ENCODE measurements around the gene TMEM259.
A peak's percentile ranks its signal among the peaks of the same experiment; 100 is the strongest.

Gene TMEM259

DNA sequence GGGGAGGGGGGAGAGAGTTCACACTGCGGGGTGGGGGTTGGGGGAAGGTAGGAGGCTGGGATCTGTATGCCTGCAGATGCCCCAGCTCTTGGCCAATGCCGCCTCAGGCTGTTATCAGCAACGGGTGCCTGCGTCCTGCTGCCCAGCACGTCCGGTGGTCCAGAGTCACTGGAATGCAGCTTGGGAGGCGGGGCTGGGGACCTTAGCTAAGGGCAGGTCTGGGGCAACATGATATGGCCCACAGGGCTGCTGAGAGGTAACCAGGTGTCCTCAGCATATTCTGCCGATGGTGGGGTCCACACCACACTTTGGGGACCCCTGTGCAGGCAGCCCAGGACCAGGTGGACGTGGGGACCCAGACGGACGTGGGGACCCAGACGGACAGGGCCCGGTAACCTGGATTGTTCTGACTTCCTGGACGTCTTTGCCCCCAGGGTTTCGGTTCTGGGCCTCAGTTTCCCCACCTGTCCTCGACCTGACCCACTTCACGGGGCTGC, 45.4 kb upstream of the TMEM259 start:
- TF ChIP-seq, protein P1, sequence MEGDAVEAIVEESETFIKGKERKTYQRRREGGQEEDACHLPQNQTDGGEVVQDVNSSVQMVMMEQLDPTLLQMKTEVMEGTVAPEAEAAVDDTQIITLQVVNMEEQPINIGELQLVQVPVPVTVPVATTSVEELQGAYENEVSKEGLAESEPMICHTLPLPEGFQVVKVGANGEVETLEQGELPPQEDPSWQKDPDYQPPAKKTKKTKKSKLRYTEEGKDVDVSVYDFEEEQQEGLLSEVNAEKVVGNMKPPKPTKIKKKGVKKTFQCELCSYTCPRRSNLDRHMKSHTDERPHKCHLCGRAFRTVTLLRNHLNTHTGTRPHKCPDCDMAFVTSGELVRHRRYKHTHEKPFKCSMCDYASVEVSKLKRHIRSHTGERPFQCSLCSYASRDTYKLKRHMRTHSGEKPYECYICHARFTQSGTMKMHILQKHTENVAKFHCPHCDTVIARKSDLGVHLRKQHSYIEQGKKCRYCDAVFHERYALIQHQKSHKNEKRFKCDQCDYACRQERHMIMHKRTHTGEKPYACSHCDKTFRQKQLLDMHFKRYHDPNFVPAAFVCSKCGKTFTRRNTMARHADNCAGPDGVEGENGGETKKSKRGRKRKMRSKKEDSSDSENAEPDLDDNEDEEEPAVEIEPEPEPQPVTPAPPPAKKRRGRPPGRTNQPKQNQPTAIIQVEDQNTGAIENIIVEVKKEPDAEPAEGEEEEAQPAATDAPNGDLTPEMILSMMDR (IDR thresholded peaks at IDR 0.05; ENCODE audit: low read length, missing control alignments), result no peak
- no peak for DNase-seq (ENCODE audit: low read depth)
- H3K4me3 ChIP-seq (replicated peaks; ENCODE audit: low read depth, low read length), result no peak overlapping the region

DNA sequence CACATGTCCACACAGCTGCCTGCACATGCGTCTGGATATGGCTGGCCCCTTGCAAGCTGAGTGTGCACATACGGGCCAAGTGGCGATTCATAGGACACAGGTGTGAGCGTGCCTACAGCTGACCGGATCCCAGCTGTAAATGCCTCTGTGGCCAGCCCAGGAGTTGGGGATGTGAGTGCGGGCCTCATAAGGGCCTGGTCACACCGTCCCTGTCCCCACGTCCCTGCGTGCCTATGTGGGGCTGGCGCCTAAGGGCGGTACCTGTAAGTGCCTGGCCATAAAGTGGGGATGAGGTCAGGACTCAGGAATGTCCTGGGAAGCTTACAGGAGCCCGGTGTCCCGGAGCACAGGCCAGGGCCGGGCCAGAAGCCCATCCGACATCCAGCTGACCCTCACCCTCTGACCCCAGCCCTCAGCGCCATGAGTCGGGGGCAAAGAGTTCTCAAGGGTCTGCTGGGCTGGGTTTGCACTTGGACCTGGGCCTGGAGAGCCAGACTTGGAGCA, 44.7 kb upstream of the TMEM259 start:
- H3K4me3 ChIP-seq (replicated peaks; ENCODE audit: low read depth, low read length), result no peak overlapping the region
- DNase-seq (ENCODE audit: low read depth), result no peak
- TF ChIP-seq, protein P1 (IDR thresholded peaks at IDR 0.05; ENCODE audit: low read length, missing control alignments), result no peak

DNA sequence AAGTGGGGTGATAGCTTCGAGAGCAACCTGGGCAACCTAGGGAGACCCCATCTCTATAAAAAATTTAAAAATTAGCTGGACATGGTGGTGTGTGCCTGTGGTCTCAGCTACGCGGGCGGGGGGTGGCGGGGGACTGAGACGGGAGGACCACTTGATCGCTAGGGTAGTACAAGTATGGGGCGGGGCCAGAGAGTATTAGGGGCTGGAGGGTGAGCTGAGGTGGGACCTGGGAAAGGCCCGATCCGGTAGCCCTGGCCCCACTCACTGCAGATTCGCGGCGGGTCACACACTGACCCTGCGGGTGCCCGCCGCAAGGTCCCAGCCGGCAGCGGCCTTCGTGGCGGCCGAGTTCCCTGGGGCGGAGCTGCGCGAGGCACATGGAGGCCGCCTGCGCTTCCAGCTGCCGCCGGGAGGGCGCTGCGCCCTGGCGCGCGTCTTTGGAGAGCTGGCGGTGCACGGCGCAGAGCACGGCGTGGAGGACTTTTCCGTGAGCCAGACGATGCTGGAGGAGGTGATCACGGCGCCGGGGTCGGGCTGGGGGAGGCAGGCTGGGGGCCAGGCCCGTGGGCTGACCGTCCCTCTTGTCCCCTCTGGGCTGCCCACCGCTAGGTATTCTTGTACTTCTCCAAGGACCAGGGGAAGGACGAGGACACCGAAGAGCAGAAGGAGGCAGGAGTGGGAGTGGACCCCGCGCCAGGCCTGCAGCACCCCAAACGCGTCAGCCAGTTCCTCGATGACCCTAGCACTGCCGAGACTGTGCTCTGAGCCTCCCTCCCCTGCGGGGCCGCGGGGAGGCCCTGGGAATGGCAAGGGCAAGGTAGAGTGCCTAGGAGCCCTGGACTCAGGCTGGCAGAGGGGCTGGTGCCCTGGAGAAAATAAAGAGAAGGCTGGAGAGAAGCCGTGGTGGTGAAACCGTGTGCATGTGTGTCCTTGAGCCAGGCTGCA, 44.0 kb upstream of the TMEM259 start:
- TF ChIP-seq, protein P1 (IDR thresholded peaks at IDR 0.05; ENCODE audit: low read length, missing control alignments), result peak; percentile 52
- no peak overlapping the region for H3K4me3 ChIP-seq (replicated peaks; ENCODE audit: low read depth, low read length)
- peak; percentile 72 for DNase-seq (ENCODE audit: low read depth)

DNA sequence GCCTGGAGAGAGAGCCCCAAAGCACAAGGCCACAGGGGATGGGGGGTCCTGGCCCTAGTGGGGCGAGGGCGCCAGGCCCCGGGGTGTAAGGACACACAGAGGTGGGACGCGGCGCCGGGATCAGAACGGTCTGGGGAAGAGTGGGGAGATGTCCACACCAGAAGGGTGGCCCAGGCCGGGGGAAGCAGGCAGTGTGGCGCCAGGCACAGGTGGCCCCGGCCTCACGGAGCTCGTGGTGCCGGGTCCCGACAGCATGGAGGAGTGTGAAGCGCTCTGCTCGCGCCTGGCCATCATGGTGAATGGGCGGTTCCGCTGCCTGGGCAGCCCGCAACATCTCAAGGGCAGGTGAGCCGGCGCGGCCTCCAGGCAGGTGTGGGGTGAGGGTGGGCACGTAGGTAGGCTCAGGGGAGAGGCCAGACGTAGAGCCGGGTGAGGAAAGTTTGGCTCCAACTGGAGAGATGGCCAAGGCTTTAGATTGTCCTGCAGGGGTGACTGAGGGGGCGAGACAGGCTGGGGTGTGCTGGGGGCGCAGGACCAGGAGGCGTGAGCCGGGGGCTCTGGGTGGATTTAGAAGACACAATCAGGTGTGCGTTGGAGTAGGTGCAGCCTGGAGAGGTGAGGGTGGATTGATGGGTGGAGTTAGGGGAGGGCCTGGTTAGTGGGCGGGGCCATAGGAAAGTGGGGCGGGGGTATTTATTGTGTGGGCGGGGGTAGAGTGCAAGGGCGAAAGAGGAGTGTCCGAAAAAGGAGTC, 43.2 kb upstream of the TMEM259 start:
- H3K4me3 ChIP-seq (replicated peaks; ENCODE audit: low read depth, low read length), result no peak overlapping the region
- no peak for DNase-seq (ENCODE audit: low read depth)
- TF ChIP-seq, protein P1 (IDR thresholded peaks at IDR 0.05; ENCODE audit: low read length, missing control alignments), result no peak

DNA sequence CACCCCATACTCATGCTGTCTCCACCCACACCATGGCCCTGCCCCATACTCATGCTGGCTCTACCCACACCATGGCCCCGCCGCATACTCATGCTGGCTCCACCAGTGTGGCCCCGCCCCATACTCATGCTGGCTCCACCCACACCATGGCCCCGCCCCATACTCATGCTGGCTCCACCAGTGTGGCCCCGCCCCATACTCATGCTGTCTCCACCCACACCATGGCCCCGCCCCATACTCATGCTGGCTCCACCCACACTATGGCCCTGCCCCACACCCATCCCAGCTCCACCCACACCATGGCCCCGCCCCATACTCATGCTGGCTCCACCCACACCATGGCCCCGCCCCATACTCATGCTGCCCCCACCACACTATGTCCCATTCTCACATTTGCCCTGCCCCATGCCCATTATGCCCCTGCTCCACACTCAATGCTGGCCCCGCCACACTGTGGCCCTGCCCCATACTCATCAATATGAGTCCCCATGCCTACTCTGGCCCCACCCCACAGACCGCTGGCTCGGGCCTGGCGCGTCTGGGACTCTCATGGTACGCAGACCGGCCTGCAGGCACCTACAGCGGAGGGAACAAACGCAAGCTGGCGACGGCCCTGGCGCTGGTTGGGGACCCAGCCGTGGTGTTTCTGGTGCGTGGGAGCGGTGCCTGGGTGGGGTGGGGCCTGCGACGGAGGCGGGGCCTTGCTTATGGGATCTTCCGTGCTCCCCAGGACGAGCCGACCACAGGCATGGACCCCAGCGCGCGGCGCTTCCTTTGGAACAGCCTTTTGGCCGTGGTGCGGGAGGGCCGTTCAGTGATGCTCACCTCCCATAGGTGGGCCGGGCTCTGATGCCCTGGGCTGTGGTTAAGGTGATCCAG, 42.3 kb upstream of the TMEM259 start:
- DNase-seq (ENCODE audit: low read depth), result no peak
- H3K4me3 ChIP-seq (replicated peaks; ENCODE audit: low read depth, low read length), result no peak overlapping the region
- TF ChIP-seq, protein P1 (IDR thresholded peaks at IDR 0.05; ENCODE audit: low read length, missing control alignments), result no peak

DNA sequence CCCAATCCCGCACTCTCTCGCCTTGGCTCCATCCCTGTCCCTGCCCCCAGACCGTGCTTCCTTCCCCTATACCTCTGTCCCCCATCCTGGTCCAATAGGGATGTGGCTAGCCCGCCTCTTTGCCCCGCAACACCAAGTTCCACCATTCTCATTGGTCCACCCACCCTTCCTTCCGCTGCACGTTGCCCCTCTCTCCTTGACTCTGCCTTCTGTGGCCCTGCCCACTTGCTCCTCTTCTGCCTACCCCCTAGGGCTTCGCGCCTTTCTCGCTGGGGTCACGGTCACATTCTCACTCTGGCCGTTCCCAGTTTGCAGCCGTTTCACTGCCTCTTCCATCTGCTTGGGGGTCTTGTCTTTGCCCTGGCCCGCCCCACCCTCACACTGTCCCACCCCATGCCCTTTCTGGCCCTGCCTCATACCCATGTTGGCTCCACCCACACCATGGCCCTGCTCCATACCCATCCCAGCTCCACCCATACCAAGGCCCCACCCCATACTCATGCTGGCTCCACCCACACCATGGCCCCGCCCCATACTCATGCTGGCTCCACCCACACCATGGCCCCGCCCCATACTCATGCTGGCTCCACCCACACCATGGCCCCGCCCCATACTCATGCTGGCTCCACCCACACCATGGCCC, 41.6 kb upstream of the TMEM259 start:
- H3K4me3 ChIP-seq (replicated peaks; ENCODE audit: low read depth, low read length), result no peak overlapping the region
- DNase-seq (ENCODE audit: low read depth), result no peak
- TF ChIP-seq, protein P1 (IDR thresholded peaks at IDR 0.05; ENCODE audit: low read length, missing control alignments), result no peak

Data from fibroblast of pulmonary artery (primary cell).